ENCODE data around the gene SRGN. TPM values are rescaled to one million over a fixed set of nuclear protein-coding genes. Genes with fewer than 3 reads are reported as not detected.

Gene SRGN
- total RNA-seq: 961 and 1,471 TPM in 2 replicates

DNA sequence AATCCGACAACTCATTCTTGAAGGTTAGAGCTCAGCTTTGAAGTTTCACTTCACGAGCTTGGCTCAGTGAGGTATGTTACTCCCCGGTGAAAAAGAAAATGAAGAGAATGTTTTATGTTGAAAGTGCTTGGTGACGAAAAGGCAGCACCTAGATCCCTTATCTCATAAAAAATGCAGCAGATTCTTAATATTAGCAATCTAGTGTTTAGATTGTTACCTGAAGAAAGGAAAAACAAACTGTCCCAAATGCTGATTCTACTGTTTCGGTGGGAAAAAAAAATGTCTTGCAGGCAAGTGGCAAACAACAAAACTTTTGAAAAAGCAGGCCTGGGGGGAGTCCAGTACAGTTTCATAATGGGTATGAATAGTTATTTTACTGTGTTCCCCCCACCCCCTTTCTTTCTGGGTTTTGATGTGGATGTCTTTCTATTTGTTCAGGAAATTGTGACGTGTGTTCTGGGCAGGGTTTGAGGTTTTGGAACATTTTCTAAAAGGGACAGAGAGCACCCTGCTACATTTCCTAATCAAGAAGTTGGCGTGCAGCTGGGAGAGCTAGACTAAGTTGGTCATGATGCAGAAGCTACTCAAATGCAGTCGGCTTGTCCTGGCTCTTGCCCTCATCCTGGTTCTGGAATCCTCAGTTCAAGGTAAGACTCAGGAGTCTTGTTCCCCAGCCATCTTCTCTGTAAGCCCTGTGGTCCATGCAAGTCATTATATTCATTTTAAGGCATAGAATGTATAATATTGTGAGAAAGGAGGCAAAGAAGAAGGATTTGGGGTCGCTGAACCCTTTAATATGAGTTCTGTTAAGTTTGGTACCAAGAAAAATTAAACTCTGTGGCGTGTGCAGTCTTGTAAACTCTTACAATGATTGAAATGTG lies at the start of gene SRGN:
SRGN (plus strand) TSS at position 514 of the 881 bp plus-strand sequence; CDS start at position 569, 55 bp downstream.

GRCh38 chr10:69123747-69124562 lies 36.1 kb downstream of the SRGN start, which contains the start of gene VPS26A:
TSS of gene VPS26A (plus strand) at chr10:69124178. CDS start at chr10:69124278, 100 bp downstream.

Other genes starting within 250 kb of the SRGN start
- gene DDX50, start 186.8 kb upstream of the SRGN start, total RNA-seq: 37.8 and 52.0 TPM in 2 replicates
- 120 TPM in 2 replicates for gene DDX21, start 131.9 kb upstream of the SRGN start, total RNA-seq
- gene KIFBP, start 99.3 kb upstream of the SRGN start, total RNA-seq: 28.1 and 39.1 TPM in 2 replicates
- gene VPS26A, start 36.1 kb downstream of the SRGN start, total RNA-seq: 31.3 and 35.5 TPM in 2 replicates
- gene SUPV3L1, start 92.1 kb downstream of the SRGN start, total RNA-seq: 21.8 and 26.0 TPM in 2 replicates
- gene HKDC1, start 132.2 kb downstream of the SRGN start, total RNA-seq: 0.18 and 0.19 TPM in 2 replicates
- gene HK1, start 190.4 kb downstream of the SRGN start, total RNA-seq: 143 and 205 TPM in 2 replicates